HL-60 (cell line): ENCODE measurements around the gene PDZD8.

Source experiments
- GABPA ChIP-seq: IDR thresholded peaks from 2 replicates; pipeline ENCODE4 v1.6.1; 2012; ENCODE audit warnings: low read depth
- POLR2AphosphoS5 ChIP-seq: IDR thresholded peaks from 2 replicates; pipeline ENCODE4 v1.6.1; 2012; ENCODE audit warnings: low read depth
- SPI1 ChIP-seq: IDR thresholded peaks from 2 replicates; pipeline ENCODE4 v1.6.1; 2012; ENCODE audit warnings: low read depth, mild to moderate bottlenecking, borderline replicate concordance
- TF ChIP-seq, protein P1 (sequence below): IDR thresholded peaks from one replicate; pipeline ENCODE4 v1.5.1; 2011; ENCODE audit warnings: low read length, control low read depth, inconsistent platforms; ENCODE audit not compliant: insufficient read depth
- TF ChIP-seq, protein P2 (sequence below): IDR thresholded peaks from 2 replicates; pipeline ENCODE4 v1.6.1; 2012; ENCODE audit warnings: low read depth; ENCODE audit not compliant: insufficient replicate concordance

DNA sequence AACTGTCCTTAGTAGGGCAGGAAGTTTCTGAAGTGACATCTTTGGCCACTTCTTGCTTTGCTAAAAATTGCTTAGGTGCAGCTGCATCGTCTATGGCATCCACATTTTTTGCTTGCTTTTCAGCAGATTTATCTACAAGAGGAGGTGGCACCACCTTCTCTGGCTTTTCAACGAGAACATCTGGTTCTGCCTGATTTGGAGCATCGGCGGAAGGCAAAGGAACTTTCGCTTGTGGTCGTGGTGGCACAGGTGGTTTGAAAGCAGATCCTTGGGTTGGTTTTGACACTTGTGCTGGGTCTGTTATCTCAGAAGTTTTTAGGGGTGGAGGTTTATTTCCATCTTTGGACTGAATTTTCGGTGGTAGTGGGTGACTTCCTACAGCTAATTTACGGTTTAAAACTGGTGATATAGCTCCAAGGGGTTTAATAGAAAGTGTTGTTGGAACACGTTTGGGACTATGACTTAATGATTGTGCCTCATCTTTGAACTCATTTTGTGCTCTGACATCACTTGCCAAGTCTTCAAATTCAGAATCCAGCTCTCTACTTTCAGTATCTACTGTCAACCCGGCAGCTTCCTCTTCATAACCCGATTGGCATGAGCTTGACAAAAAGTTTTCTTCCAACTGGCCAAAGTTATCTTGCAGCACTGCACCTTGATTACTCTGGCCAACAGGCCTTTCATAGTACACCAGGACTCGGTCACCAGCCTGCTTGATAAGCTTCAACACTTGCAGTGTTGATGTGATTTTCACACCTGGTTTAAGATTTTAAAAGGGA is 90.3 kb downstream of the PDZD8 start:
- TF ChIP-seq, protein P1, sequence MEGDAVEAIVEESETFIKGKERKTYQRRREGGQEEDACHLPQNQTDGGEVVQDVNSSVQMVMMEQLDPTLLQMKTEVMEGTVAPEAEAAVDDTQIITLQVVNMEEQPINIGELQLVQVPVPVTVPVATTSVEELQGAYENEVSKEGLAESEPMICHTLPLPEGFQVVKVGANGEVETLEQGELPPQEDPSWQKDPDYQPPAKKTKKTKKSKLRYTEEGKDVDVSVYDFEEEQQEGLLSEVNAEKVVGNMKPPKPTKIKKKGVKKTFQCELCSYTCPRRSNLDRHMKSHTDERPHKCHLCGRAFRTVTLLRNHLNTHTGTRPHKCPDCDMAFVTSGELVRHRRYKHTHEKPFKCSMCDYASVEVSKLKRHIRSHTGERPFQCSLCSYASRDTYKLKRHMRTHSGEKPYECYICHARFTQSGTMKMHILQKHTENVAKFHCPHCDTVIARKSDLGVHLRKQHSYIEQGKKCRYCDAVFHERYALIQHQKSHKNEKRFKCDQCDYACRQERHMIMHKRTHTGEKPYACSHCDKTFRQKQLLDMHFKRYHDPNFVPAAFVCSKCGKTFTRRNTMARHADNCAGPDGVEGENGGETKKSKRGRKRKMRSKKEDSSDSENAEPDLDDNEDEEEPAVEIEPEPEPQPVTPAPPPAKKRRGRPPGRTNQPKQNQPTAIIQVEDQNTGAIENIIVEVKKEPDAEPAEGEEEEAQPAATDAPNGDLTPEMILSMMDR: no peak
- TF ChIP-seq SPI1 (no peak), POLR2AphosphoS5 (0 out of 2 replicates have a peak, but pooled peaks have one; percentile 34), GABPA (no peak)
- TF ChIP-seq, protein P2, sequence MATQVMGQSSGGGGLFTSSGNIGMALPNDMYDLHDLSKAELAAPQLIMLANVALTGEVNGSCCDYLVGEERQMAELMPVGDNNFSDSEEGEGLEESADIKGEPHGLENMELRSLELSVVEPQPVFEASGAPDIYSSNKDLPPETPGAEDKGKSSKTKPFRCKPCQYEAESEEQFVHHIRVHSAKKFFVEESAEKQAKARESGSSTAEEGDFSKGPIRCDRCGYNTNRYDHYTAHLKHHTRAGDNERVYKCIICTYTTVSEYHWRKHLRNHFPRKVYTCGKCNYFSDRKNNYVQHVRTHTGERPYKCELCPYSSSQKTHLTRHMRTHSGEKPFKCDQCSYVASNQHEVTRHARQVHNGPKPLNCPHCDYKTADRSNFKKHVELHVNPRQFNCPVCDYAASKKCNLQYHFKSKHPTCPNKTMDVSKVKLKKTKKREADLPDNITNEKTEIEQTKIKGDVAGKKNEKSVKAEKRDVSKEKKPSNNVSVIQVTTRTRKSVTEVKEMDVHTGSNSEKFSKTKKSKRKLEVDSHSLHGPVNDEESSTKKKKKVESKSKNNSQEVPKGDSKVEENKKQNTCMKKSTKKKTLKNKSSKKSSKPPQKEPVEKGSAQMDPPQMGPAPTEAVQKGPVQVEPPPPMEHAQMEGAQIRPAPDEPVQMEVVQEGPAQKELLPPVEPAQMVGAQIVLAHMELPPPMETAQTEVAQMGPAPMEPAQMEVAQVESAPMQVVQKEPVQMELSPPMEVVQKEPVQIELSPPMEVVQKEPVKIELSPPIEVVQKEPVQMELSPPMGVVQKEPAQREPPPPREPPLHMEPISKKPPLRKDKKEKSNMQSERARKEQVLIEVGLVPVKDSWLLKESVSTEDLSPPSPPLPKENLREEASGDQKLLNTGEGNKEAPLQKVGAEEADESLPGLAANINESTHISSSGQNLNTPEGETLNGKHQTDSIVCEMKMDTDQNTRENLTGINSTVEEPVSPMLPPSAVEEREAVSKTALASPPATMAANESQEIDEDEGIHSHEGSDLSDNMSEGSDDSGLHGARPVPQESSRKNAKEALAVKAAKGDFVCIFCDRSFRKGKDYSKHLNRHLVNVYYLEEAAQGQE: no peak
